ENCODE data around the gene MRPL45. TPM values are rescaled to one million over a fixed set of nuclear protein-coding genes. Genes with fewer than 3 reads are reported as not detected.
A peak's percentile ranks its signal among the peaks of the same experiment; 100 is the strongest.
"Not testable (repeated sequence)": the region's sequence is repeated elsewhere in the genome, so short reads cannot be mapped to it uniquely, and the experiment has no call there.

The MRPL45 gene
- 55.5 TPM for polyA plus RNA-seq (2013, experiment 1 of 2)
- polyA plus RNA-seq (2013, experiment 2 of 2) = 56.9 TPM

DNA sequence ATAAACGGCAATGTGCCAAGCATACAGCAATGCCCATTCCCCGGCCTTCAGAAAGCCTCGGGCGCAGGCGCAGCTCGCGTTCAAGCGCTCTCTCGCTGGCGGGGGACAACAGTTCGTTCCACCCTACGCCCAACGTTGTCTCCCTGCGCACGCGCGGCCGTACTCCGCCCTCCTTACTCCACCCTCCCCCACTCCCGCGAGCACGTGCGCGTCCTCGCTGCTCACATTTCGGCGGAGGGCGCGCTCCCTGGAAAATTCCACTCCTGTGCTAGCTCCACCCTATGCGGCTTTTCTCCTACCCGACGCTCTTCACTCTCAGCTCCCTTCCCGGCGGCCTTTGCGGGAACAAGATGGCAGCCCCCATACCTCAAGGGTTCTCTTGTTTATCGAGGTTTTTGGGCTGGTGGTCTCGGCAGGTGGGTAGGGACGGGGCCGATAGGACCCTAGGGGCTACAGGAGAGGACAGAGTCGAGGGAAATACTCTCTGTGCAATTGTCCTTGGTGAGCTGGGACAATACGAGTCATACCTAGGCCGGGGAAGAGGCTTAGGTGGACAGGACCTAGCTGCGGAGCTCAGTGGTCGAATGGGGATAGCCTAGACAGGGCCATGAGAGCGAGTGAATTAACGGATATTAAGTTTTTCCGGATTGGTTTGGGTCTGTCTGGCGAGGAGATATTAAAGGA, at the start of gene MRPL45:
MRPL45 (plus strand) TSS at position 335 of the 684 bp plus-strand sequence; CDS start at position 351, 16 bp downstream.
- H3K4me1 ChIP-seq (ENCODE audit: control insufficient read depth in 2 of 2, insufficient read depth in 1 of 2, low read depth in 1 of 2, low read length in 2 of 2); H3K18ac ChIP-seq (ENCODE audit: low read length); H3K4ac ChIP-seq (ENCODE audit: low read length); H3K36me3 ChIP-seq (replicated peaks in 1 of 2; ENCODE audit: control insufficient read depth in 2 of 2, insufficient read depth in 2 of 2, low read length in 2 of 2); H2AK5ac ChIP-seq (ENCODE audit: low read depth, low read length); H2BK15ac ChIP-seq (ENCODE audit: low read length); H3K14ac ChIP-seq (ENCODE audit: low read length); H3K79me1 ChIP-seq (ENCODE audit: low read depth, low read length); H3K23ac ChIP-seq (ENCODE audit: low read depth, low read length, poor library complexity); H3K27me3 ChIP-seq (ENCODE audit: control insufficient read depth in 3 of 3, insufficient read depth in 3 of 3, low read depth in 1 of 3, low read length in 3 of 3); H4K8ac ChIP-seq (ENCODE audit: low read depth, low read length); H3K9me3 ChIP-seq (replicated peaks in 1 of 2; ENCODE audit: control insufficient read depth in 2 of 2, insufficient read depth in 1 of 2, low read depth in 1 of 2, low read length in 2 of 2); H2BK5ac ChIP-seq (ENCODE audit: low read length); H2BK12ac ChIP-seq (ENCODE audit: low read length); H3K27ac ChIP-seq (replicated peaks; ENCODE audit: low read length); H4K91ac ChIP-seq (ENCODE audit: low read depth, low read length, poor library complexity); H3K4me2 ChIP-seq (ENCODE audit: insufficient read depth, low read length, poor library complexity, severe bottlenecking); H2BK120ac ChIP-seq (ENCODE audit: low read depth, low read length): not testable (repeated sequence)
- WGBS, 2 donors (ENCODE audit: extremely low coverage in 2 of 2, insufficient read length in 2 of 2, insufficient replicate concordance in 1 of 2) = no CpG with 5 or more reads among the region's 48 CpGs
- peak within 1 kb of the TSS; percentile 72 to 86 for H3K4me3 ChIP-seq (ENCODE audit: low read length in 2 of 2)
- H3K9ac ChIP-seq (ENCODE audit: low read depth, low read length, poor library complexity) = peak within 1 kb of the TSS; percentile 70
- DNase-seq (ENCODE audit: low spot score) = peak; percentile 91
- H2AFZ ChIP-seq (ENCODE audit: low read length) = peak within 1 kb of the TSS; percentile 85

DNA sequence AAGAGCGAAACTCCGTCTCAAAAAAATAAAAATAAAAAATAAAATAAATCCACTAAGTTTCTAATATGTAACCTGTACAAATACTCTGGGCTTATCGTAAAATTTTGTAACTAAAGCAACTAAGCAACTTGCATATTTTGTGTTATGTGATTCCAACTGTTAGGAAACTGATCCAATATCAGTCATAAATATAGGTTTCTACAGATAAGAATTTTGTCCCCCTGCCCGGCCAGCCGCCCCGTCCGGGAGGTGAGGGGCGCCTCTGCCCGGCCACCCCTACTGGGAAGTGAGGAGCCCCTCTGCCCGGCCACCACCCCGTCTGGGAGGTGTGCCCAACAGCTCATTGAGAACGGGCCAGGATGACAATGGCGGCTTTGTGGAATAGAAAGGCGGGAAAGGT, 43.8 kb upstream of the MRPL45 start:
- H2AFZ ChIP-seq (ENCODE audit: low read length); H2AK5ac ChIP-seq (ENCODE audit: low read depth, low read length); H3K79me1 ChIP-seq (ENCODE audit: low read depth, low read length); H3K4me3 ChIP-seq (ENCODE audit: low read length in 2 of 2); H3K4me1 ChIP-seq (ENCODE audit: control insufficient read depth in 2 of 2, insufficient read depth in 1 of 2, low read depth in 1 of 2, low read length in 2 of 2); H2BK12ac ChIP-seq (ENCODE audit: low read length); H3K23ac ChIP-seq (ENCODE audit: low read depth, low read length, poor library complexity); H4K8ac ChIP-seq (ENCODE audit: low read depth, low read length); H4K91ac ChIP-seq (ENCODE audit: low read depth, low read length, poor library complexity); H3K27me3 ChIP-seq (ENCODE audit: control insufficient read depth in 3 of 3, insufficient read depth in 3 of 3, low read depth in 1 of 3, low read length in 3 of 3); H3K9me3 ChIP-seq (replicated peaks in 1 of 2; ENCODE audit: control insufficient read depth in 2 of 2, insufficient read depth in 1 of 2, low read depth in 1 of 2, low read length in 2 of 2); H3K18ac ChIP-seq (ENCODE audit: low read length); H2BK120ac ChIP-seq (ENCODE audit: low read depth, low read length); DNase-seq (ENCODE audit: low spot score); H3K9ac ChIP-seq (ENCODE audit: low read depth, low read length, poor library complexity); H2BK15ac ChIP-seq (ENCODE audit: low read length); H3K36me3 ChIP-seq (replicated peaks in 1 of 2; ENCODE audit: control insufficient read depth in 2 of 2, insufficient read depth in 2 of 2, low read length in 2 of 2); H3K4me2 ChIP-seq (ENCODE audit: insufficient read depth, low read length, poor library complexity, severe bottlenecking); H3K4ac ChIP-seq (ENCODE audit: low read length); H2BK5ac ChIP-seq (ENCODE audit: low read length); H3K14ac ChIP-seq (ENCODE audit: low read length): not testable (repeated sequence)
- H3K27ac ChIP-seq (replicated peaks; ENCODE audit: low read length) = peak overlapping the region; percentile 59
- no CpG with 5 or more reads among the region's 14 CpGs for WGBS, 2 donors (ENCODE audit: extremely low coverage in 2 of 2, insufficient read length in 2 of 2, insufficient replicate concordance in 1 of 2)

DNA sequence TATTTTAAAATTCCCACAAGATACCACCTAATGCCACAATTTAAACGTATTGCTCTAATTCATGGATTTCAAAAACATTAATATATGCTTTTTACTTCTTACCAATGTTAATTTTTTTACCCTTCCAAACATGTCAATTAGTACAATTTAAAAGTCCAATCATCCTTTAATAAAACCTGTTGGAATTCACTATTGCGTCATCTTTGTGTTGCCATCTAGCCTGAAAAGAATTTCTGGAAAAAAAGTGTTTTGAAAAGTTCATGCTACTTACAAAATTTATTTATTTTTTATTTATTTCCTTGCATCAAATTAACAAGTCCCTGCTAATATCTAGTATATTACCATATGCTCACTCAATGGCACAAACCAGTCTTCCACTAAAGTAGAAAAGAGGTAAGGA, 42.6 kb upstream of the MRPL45 start:
- not testable (repeated sequence) for H3K18ac ChIP-seq (ENCODE audit: low read length); H3K4me3 ChIP-seq (ENCODE audit: low read length in 2 of 2); H4K8ac ChIP-seq (ENCODE audit: low read depth, low read length); H3K79me1 ChIP-seq (ENCODE audit: low read depth, low read length); H3K4me2 ChIP-seq (ENCODE audit: insufficient read depth, low read length, poor library complexity, severe bottlenecking); H3K4me1 ChIP-seq (ENCODE audit: control insufficient read depth in 2 of 2, insufficient read depth in 1 of 2, low read depth in 1 of 2, low read length in 2 of 2); H3K9me3 ChIP-seq (replicated peaks in 1 of 2; ENCODE audit: control insufficient read depth in 2 of 2, insufficient read depth in 1 of 2, low read depth in 1 of 2, low read length in 2 of 2); H2BK12ac ChIP-seq (ENCODE audit: low read length); H3K4ac ChIP-seq (ENCODE audit: low read length); H3K36me3 ChIP-seq (replicated peaks in 1 of 2; ENCODE audit: control insufficient read depth in 2 of 2, insufficient read depth in 2 of 2, low read length in 2 of 2); H3K14ac ChIP-seq (ENCODE audit: low read length); H2AK5ac ChIP-seq (ENCODE audit: low read depth, low read length); H3K23ac ChIP-seq (ENCODE audit: low read depth, low read length, poor library complexity); H2BK5ac ChIP-seq (ENCODE audit: low read length); H3K9ac ChIP-seq (ENCODE audit: low read depth, low read length, poor library complexity); H4K91ac ChIP-seq (ENCODE audit: low read depth, low read length, poor library complexity); H2AFZ ChIP-seq (ENCODE audit: low read length); H2BK15ac ChIP-seq (ENCODE audit: low read length); DNase-seq (ENCODE audit: low spot score); H3K27me3 ChIP-seq (ENCODE audit: control insufficient read depth in 3 of 3, insufficient read depth in 3 of 3, low read depth in 1 of 3, low read length in 3 of 3); H2BK120ac ChIP-seq (ENCODE audit: low read depth, low read length)
- no CpG with 5 or more reads among the region's 2 CpGs for WGBS, 2 donors (ENCODE audit: extremely low coverage in 2 of 2, insufficient read length in 2 of 2, insufficient replicate concordance in 1 of 2)
- peak overlapping the region; percentile 77 for H3K27ac ChIP-seq (replicated peaks; ENCODE audit: low read length)

DNA sequence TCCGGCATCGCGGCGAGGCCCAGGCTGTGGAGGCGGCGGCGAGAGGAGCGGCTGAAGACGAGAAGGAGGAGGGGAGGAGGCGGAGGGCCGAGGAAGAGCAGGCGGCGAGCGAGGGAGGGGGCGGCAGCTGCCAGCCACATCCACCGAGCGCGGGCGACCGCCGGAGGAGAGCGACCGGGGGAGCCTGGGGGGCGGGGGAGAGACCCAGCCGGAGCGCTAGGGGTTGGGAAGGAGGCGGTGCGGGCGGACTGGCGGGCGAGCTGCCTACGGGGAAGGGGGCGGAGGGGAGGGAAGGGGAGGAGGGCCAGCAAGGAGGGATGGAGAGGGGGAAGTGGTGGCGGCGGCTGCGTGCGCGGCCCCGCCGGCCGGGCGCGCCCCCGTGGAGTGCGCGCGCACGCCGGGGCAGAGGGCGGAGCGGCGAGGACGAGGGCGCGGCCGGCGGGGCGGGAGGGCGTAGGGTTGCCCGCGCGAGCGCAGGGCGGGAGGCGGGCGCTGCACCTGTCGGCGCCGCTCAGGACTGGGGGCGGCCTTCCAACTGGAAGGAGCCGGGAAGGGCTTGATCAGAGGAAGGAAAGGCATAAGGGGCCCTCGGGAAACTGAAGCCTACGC, 39.9 kb upstream of the MRPL45 start:
- not testable (repeated sequence) for H3K36me3 ChIP-seq (replicated peaks in 1 of 2; ENCODE audit: control insufficient read depth in 2 of 2, insufficient read depth in 2 of 2, low read length in 2 of 2); H3K27ac ChIP-seq (replicated peaks; ENCODE audit: low read length); H2BK5ac ChIP-seq (ENCODE audit: low read length); H3K4ac ChIP-seq (ENCODE audit: low read length); H4K8ac ChIP-seq (ENCODE audit: low read depth, low read length); H3K23ac ChIP-seq (ENCODE audit: low read depth, low read length, poor library complexity); H3K9ac ChIP-seq (ENCODE audit: low read depth, low read length, poor library complexity); H2BK12ac ChIP-seq (ENCODE audit: low read length); H2AK5ac ChIP-seq (ENCODE audit: low read depth, low read length); H2BK120ac ChIP-seq (ENCODE audit: low read depth, low read length); H3K79me1 ChIP-seq (ENCODE audit: low read depth, low read length); H3K14ac ChIP-seq (ENCODE audit: low read length); H3K18ac ChIP-seq (ENCODE audit: low read length); H3K27me3 ChIP-seq (ENCODE audit: control insufficient read depth in 3 of 3, insufficient read depth in 3 of 3, low read depth in 1 of 3, low read length in 3 of 3); H3K9me3 ChIP-seq (replicated peaks in 1 of 2; ENCODE audit: control insufficient read depth in 2 of 2, insufficient read depth in 1 of 2, low read depth in 1 of 2, low read length in 2 of 2); H2BK15ac ChIP-seq (ENCODE audit: low read length); H3K4me1 ChIP-seq (ENCODE audit: control insufficient read depth in 2 of 2, insufficient read depth in 1 of 2, low read depth in 1 of 2, low read length in 2 of 2); H4K91ac ChIP-seq (ENCODE audit: low read depth, low read length, poor library complexity)
- H3K4me2 ChIP-seq (ENCODE audit: insufficient read depth, low read length, poor library complexity, severe bottlenecking) = peak overlapping the region; percentile 18
- H2AFZ ChIP-seq (ENCODE audit: low read length) = peak overlapping the region; percentile 82
- no CpG with 5 or more reads among the region's 73 CpGs for WGBS, 2 donors (ENCODE audit: extremely low coverage in 2 of 2, insufficient read length in 2 of 2, insufficient replicate concordance in 1 of 2)
- peak overlapping the region in 1 of 2 donors; percentile 38 for H3K4me3 ChIP-seq (ENCODE audit: low read length in 2 of 2)
- peak; percentile 64 for DNase-seq (ENCODE audit: low spot score)

All from neuronal stem cell (in vitro differentiated cells).